HG03095 (cell line): ENCODE measurements around the gene FUZ.

Experiments
- ATAC-seq: cut with Tn5 transposase; IDR thresholded peaks from one replicate; pipeline ENCODE4 v1.9.1; 2021; ENCODE audit warnings: moderate library complexity; ENCODE audit not compliant: unreplicated experiment

FUZ gene

DNA sequence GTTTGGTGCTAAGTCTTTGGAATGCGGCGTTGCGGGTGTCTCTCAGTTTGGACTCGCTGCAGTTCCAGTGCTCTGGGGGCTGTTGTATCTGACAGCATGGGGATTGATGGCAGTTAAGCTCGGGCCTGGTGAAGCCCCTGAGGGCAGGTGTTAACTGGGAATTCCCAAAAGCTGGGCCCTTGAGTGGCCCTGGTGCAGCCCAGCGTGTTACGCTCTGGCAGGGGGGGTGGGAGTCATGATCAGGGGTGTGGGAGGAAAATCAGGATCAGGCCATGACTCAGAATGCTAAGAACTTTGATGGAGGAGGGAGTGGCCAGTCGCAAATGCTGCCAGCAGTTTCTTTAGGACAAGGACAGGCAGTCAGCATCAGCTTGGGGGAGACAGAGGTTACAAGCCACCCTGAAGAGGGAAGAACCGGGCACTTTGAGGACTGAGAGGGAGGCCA, 26.7 kb downstream of the FUZ start:
- no peak for ATAC-seq

DNA sequence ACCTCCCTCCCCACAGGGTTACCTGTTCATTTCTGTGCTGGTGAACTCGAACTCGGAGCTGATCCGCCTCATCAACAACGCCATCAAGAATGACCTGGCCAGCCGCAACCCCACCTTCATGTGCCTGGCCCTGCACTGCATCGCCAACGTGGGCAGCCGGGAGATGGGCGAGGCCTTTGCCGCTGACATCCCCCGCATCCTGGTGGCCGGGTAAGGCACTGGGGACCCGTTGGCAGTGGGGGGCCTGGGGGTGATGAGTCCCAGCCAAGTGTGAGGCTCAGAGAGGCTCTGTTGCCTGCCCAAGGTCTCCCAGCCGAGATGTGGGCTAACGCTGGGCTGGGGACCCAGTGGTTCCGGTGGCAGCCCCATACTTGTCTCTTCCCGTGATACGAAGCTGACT, 30.6 kb downstream of the FUZ start:
- no peak for ATAC-seq

DNA sequence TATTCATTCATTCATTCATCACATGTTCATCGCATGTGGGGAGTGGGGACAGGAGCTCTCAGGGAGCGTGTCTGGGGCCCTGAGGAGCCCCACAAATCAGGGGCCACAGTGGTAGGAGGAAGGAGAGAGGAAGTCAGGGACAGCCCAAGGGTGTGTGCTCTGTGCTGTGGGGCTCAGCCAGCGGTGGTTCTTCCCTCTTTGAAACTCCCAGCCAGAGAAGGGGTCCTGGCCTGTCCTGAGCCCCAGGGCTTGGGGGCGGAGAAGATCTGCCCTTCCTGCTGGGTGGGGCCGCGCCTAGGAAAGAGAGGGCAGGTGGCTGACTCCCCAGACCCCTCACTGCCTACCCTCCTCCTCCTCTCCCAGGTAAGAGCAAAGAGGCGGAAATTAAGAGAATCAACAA, 31.7 kb downstream of the FUZ start:
- ATAC-seq, result no peak

GRCh38 chr19:49780861-49781260, 32.2 kb downstream of the FUZ start:
- ATAC-seq, result no peak

GRCh38 chr19:49779731-49780555, 33.1 kb downstream of the FUZ start:
- no peak for ATAC-seq

GRCh38 chr19:49776371-49776764, 36.7 kb downstream of the FUZ start:
- ATAC-seq, result no peak

DNA sequence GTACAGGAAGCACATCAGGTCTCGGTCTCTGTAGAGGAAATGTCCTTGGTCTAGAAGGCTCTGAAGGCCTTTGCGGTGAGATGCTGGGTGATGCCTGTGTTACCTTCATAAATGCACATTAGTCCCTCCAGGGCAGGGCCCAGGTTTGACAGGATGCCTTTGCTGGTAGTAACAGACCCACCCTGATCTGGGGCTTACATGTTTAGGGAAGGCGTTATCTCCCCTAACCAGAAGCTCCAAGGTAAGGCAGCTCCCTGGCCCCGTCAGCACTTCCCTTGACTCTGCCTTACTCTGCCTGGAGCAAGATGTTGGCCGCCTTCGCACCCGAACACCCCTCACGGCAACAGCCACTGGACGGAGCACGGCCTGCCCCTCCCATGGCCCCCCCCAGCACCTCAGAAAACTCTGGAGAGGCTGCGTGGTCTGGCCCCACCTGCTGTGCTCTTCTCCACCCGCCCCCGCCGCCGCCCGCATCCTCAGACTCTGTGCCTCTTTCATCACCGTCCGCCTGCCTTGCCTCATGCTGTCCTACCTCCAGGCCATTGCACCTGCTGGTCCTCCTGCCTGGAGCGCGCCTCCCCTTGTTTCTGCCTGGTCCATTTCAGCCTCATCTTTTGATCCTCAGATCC, 37.2 kb downstream of the FUZ start:
- no peak for ATAC-seq

DNA sequence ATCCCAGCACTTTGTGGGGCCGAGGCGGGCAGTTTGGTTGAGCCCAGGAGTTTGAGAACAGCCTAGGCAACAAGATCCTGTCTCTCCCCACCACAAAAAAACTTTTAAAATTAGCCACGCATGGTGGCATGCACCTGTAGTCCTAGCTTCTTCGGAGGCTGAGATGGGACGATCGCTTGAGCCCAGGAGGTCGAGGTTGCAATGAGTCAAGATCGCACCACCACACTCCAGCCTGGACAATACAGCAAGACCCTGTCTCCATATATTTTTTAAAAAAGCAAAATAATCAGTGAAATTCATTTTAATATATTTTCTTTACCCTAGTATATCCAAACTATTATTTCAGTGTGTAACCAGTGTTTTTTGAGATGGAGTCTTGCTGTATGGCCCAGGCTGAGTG, 38.1 kb downstream of the FUZ start:
- no peak for ATAC-seq

DNA sequence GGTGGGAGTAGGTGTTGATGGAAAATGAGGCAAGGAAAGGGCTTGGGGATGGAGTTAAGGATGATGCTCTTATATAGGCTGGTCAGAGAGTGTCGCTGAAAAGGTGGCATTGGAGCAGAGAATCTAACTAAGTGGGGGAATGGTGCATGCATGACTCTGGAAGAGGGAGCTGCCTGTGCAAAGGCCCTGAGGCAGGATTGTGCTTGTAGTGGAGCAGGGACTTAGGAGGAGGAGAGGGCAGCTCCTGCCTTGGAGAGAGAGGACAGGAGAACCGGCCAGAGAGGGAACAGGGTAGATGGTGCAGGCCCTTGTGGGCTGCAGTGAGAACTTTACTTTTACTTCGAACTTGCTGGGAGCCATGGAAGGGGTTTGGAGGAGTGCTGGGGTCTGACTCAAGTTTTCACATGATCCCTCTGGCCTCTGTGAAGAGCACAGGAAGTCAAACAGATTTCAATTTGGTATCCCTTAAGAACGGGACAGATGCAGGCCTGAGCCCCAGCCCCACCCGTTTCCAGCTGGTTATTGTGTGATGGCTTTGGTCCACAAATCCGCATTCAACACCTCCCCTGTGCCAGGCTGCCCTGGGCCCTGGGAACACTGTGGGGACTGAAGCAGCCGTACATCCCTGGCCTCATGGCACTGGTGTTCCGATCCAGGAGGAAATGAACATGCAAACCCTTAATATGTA, 39.3 kb downstream of the FUZ start:
- no peak for ATAC-seq

DNA sequence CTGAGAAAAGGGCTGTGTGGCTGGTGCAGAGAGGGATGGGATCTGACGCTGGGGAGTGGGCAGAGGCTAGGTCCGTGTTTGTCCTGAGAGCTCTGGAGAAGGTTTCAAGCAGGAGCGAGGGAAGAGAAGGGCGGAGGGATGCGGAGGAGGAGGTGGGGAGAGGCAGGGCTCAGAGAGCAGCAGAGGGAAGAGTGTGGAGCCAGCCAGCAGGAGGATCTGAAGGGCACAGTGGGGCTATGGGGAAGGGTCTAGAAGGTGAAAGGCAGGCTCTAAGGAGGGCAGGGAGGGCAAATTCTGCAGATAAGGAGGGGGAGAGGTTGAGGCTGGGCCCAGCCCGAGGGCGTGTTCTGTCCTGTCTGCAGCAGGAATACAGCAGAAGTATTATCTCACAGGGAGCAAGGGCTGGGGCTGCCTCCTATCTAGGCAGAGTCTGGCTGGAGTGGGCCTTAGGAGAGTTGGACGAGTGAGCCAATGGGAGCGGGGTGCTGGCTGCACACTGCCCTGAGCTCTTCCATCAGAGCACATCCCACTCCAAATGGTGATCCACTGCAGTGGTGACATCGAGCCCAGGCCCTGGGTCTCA, 40.2 kb downstream of the FUZ start:
- no peak for ATAC-seq

DNA sequence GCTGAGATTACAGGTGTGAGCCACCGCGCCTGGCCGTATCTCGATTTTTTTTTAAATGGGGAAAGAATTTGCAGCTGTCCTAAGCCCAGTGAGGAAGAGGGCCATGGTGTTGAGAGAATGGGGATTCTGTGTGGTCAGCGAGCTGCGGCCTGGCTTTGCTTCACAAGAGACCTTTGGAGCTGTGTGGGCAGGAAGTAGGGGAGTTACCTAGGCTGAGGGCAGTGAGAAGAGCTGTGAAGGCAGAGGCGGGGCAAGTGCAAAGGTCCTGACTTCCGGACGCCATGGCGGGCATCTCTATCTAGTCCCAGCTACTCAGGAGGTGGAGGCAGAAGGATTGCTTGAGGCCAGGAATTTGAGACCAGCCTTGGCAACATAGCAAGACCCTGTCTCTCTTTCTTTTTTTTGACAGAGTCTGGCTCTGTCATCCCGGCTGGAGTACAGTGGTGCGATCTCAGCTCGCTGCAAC, 41.4 kb downstream of the FUZ start:
- ATAC-seq, result no peak

GRCh38 chr19:49770529-49770928, 42.6 kb downstream of the FUZ start:
- ATAC-seq, result no peak

- ATAC-seq, result no peak
Measured at GRCh38 chr19:49767967-49768581, 45.0 kb downstream of the FUZ start.

- no peak for ATAC-seq
Measured at GRCh38 chr19:49767381-49767780, 45.7 kb downstream of the FUZ start.

- ATAC-seq, result no peak
Measured at GRCh38 chr19:49766930-49767299, 46.2 kb downstream of the FUZ start, which contains the start of gene AP2A1. Gene AP2A1 (plus strand): TSS chr19:49767001. CDS start chr19:49767134, 133 bp downstream.

GRCh38 chr19:49766007-49766929, 46.8 kb downstream of the FUZ start:
- peak; percentile 85 for ATAC-seq

DNA sequence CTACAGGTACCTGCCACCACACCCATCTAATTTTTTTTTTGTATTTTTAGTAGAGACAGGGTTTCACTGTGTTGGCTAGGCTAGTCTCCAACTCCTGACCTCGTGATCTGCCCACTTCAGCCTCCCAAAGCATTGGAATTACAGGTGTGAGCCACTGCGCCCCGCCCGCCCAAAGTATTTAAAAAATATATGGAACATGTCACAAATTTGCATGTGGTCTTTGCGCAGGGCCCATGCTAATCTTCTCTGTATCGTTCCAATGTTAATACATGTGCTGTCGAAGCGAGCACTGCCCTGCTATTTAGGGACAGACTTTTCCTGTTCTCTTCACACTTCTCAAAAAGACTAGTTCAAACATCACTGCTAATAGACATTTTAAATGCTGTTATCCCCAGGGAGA, 48.8 kb downstream of the FUZ start:
- ATAC-seq, result no peak

DNA sequence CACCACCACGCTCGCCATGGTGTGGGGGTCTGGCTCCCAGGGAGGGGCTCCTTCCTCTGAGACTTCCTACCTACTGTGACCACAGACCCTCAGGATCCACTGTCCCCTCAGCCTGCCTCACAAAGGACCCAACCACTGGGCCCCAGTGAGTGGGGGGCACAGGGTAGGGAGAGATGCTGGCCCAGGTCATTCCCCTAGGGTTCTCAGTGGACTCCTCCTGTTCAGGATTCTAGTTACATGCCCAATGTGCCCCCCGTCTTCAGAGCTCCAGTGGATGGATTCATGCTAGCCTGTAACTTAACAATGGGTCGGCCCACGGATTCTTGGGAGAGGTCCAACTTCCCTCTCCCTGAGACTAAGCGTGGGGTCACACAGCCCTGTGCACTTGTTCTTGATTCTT, 49.9 kb downstream of the FUZ start, which contains the start of gene TSKS:
TSS of gene TSKS (minus strand) at position 77 of the 400 bp plus-strand sequence. CDS start at position 18, 59 bp downstream.
- no peak for ATAC-seq

DNA sequence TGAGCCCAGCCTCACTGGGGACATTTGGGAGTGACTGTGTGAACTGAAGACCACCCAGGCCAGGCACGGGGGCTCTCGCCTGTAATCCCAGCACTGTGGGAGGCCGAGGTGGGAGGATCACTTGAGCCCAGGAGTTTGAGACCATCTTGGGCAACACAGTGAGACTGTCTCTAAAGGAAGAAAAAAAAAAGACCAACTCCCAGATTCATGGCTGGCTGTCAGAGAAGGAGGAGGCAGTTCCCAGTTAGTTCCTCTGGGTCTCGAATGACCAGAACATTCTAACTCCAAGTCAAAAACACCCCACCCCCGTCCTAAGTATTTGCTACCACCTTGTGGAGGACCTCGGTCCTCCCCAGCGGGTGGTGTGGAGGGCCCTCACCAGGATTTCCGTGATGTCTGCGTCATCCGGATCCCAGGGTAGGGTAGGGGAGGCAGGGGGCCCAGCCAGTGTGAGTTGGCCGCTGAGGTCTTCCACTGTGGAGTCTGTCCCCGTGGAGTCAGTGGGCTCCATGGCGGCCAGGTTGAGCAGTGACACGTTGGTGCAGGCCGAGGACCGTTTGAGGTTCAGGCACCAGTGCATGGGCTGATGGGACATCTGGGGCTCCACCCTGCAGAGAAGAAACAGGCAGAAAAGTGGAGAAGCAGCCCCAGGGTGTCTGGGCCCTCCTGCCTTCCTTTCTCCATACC, 51.3 kb downstream of the FUZ start:
- no peak for ATAC-seq
